ENCODE results near the gene ITGA6. TPM values are rescaled to one million over a fixed set of nuclear protein-coding genes. Genes with fewer than 3 reads are reported as not detected.

Gene ITGA6
- total RNA-seq, 1 experiment from 2014 or later = 78.3 TPM

- H3K27ac Mint-ChIP-seq = no peak overlapping the region
- H3K4me1 Mint-ChIP-seq = peaks cover 4 to 7% of the 10 kb centered on the region in 2 experiments; a peak in 2 of 4 replicates
- Histone ChIP-seq H3K27ac (ENCODE audit: insufficient read length, low read depth, low read length) (no peak overlapping the region), H3K14ac (ENCODE audit: insufficient read depth, low read length) (no peak overlapping the region), H3K56ac (ENCODE audit: insufficient read length, low read depth, low read length) (no peak overlapping the region), H4K20me1 (ENCODE audit: control insufficient read depth, insufficient read depth, insufficient read length) (no peaks in the 10 kb centered on the region), H4K8ac (replicated peaks; ENCODE audit: insufficient read length, low read depth, low read length) (no peak overlapping the region), H3K23ac (ENCODE audit: insufficient read length, low read depth, low read length) (no peak overlapping the region), H2BK120ac (ENCODE audit: low read depth, low read length, poor library complexity, severe bottlenecking) (no peak overlapping the region), H3K9me3 (ENCODE audit: control insufficient read depth, low read depth, low read length) (no peaks in the 10 kb centered on the region), H2BK12ac (ENCODE audit: insufficient read length, low read depth, low read length) (no peak overlapping the region), H3K4ac (ENCODE audit: low read depth, low read length) (no peak overlapping the region), H2AK5ac (ENCODE audit: insufficient read length, low read length) (no peak overlapping the region), H3K9ac (ENCODE audit: extremely low read depth, insufficient read length, low read length) (no peak overlapping the region), H3K79me1 (ENCODE audit: insufficient read depth, low read depth, low read length, poor library complexity, severe bottlenecking) (no peaks in the 10 kb centered on the region), H3K79me2 (ENCODE audit: insufficient read depth, low read length) (no peaks in the 10 kb centered on the region), H2BK20ac (ENCODE audit: low read depth, low read length, poor library complexity, severe bottlenecking) (no peak overlapping the region), H3K18ac (ENCODE audit: insufficient read length, low read depth, low read length) (no peak overlapping the region), H3K27me3 (ENCODE audit: insufficient read depth, low read length) (no peaks in the 10 kb centered on the region), H4K5ac (ENCODE audit: insufficient read length, low read depth, low read length) (no peak overlapping the region), H3K4me2 (ENCODE audit: insufficient read depth, insufficient read length, low read length) (no peak overlapping the region), H3T11ph (ENCODE audit: low read length) (no peak overlapping the region), H4K91ac (ENCODE audit: insufficient read length, low read depth, low read length) (no peak overlapping the region), H2BK15ac (ENCODE audit: low read depth, low read length) (no peak overlapping the region), H2BK5ac (ENCODE audit: insufficient read length, low read length) (no peak overlapping the region), H3K23me2 (ENCODE audit: insufficient read length, low read depth, low read length, poor library complexity, severe bottlenecking) (no peaks in the 10 kb centered on the region), H2AFZ (ENCODE audit: low read length) (no peak overlapping the region), H3K4me1 (ENCODE audit: insufficient read depth, low read length) (no peaks in the 10 kb centered on the region)
- H3K36me3 Mint-ChIP-seq (ENCODE audit: insufficient read depth in 1 of 3, low read depth in 3 of 3) = peaks cover 28 to 82% (median 71%) of the 10 kb centered on the region in 3 experiments; a peak in 6 of 7 replicates
- no peaks in the 10 kb centered on the region for H3K27me3 Mint-ChIP-seq (ENCODE audit: low read depth)
- no peak for TF ChIP-seq CTCF (conservative IDR thresholded peaks at IDR 0.05)
- no peaks in the 10 kb centered on the region for H3K9me3 Mint-ChIP-seq
- no peak for DNase-seq
- no peak overlapping the region for H3K4me3 Mint-ChIP-seq
Measured at GRCh38 chr2:172473167-172473566, 45.8 kb downstream of the ITGA6 start.

Measured in H9 (cell line).